ENCODE data around the gene TNS1.

TNS1 gene

GRCh38 chr2:217804791-217805667, 197.8 kb downstream of the TNS1 start:
- DNase-seq (no peak), ATAC-seq (no peak)
- Mint-ChIP-seq H3K27me3 (peaks cover 1% of the 10 kb centered on the region), H3K27ac (no peak overlapping the region), H3K9me3 (no peaks in the 10 kb centered on the region), H3K36me3 (ENCODE audit: low read depth) (no peaks in the 10 kb centered on the region), H3K4me1 (no peaks in the 10 kb centered on the region), H3K4me3 (no peak overlapping the region)

DNA sequence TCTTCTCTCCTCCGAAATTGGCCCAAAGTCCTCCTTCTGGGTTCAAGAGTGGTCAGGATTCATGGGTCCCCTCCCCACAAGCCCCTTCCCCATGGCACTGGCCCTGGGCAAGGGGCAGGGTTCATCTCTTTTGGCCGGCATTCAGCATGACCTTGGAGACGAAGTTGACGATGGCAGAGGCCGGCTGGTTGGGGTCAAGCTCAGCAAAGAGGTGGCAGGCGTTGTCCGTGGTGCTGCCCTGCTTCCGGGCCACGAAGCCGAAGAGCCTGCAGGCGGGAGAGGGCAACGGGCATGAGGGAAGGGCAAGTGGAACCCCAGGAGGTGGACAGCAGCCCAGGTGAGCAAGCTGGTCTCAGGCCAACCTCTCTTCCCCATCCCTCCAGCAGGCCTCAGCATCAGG, 198.5 kb downstream of the TNS1 start:
- no peak for DNase-seq
- Mint-ChIP-seq H3K36me3 (ENCODE audit: low read depth) (no peaks in the 10 kb centered on the region), H3K27me3 (no peaks in the 10 kb centered on the region), H3K4me1 (no peaks in the 10 kb centered on the region), H3K27ac (no peak overlapping the region), H3K4me3 (no peak overlapping the region), H3K9me3 (no peaks in the 10 kb centered on the region)
- ATAC-seq: no peak

- Mint-ChIP-seq H3K4me3 (no peak overlapping the region), H3K4me1 (peaks cover 4% of the 10 kb centered on the region), H3K9me3 (no peaks in the 10 kb centered on the region), H3K27me3 (no peaks in the 10 kb centered on the region), H3K27ac (no peak overlapping the region), H3K36me3 (ENCODE audit: low read depth) (no peaks in the 10 kb centered on the region)
- DNase-seq: no peak
- no peak for ATAC-seq
Measured at GRCh38 chr2:217803653-217803960, 199.2 kb downstream of the TNS1 start.

- H3K27me3 Mint-ChIP-seq: no peaks in the 10 kb centered on the region
Measured at GRCh38 chr2:217802876-217803652, 199.7 kb downstream of the TNS1 start.

GRCh38 chr2:217802266-217802665, 200.5 kb downstream of the TNS1 start:
- no peaks in the 10 kb centered on the region for H3K36me3 Mint-ChIP-seq (ENCODE audit: low read depth)
- H3K4me1 Mint-ChIP-seq: peaks cover 6% of the 10 kb centered on the region
- H3K27ac Mint-ChIP-seq: no peak overlapping the region
- H3K27me3 Mint-ChIP-seq: no peaks in the 10 kb centered on the region
- ATAC-seq (no peak), DNase-seq (no peak)
- no peak overlapping the region for H3K4me3 Mint-ChIP-seq
- no peaks in the 10 kb centered on the region for H3K9me3 Mint-ChIP-seq

More at GRCh38 chr2:217802876-217803652, 199.7 kb downstream of the TNS1 start:
- Mint-ChIP-seq H3K36me3 (ENCODE audit: low read depth) (no peaks in the 10 kb centered on the region), H3K4me1 (peaks cover 4% of the 10 kb centered on the region), H3K9me3 (no peaks in the 10 kb centered on the region), H3K4me3 (no peak overlapping the region), H3K27ac (no peak overlapping the region)
- DNase-seq: no peak
- ATAC-seq: no peak

- Mint-ChIP-seq H3K27ac (no peak overlapping the region), H3K9me3 (no peaks in the 10 kb centered on the region), H3K4me3 (no peak overlapping the region), H3K27me3 (no peaks in the 10 kb centered on the region), H3K4me1 (peaks cover 7% of the 10 kb centered on the region), H3K36me3 (ENCODE audit: low read depth) (no peaks in the 10 kb centered on the region)
- DNase-seq: no peak
- no peak for ATAC-seq
Measured at GRCh38 chr2:217801711-217802110, 201.1 kb downstream of the TNS1 start.

DNA sequence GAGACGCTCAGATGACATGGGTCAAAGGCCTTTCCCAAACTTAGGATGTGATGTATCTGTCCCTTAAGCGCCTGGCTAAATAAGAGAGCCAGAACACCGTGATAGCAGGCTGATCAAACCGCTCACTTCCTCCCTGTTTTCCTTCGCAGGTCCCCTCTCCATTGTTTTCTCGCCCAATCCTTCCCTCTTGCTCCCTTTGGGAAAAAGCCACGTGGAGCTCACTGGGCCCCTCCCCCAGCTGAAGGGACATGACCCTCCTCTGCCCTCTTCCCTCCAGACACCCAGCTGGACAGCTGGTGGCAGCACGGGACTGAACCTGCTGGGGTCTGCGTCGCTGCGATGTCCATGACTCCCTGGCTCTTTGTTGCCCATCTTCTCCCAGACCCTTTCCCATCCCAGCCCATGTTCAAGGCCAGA, 201.7 kb downstream of the TNS1 start:
- no peaks in the 10 kb centered on the region for H3K36me3 Mint-ChIP-seq (ENCODE audit: low read depth)
- no peaks in the 10 kb centered on the region for H3K27me3 Mint-ChIP-seq
- H3K4me3 Mint-ChIP-seq: no peak overlapping the region
- peaks cover 7% of the 10 kb centered on the region for H3K4me1 Mint-ChIP-seq
- no peak overlapping the region for H3K27ac Mint-ChIP-seq
- DNase-seq (no peak), ATAC-seq (no peak)
- H3K9me3 Mint-ChIP-seq: no peaks in the 10 kb centered on the region

- Mint-ChIP-seq H3K36me3 (ENCODE audit: low read depth) (no peaks in the 10 kb centered on the region), H3K4me1 (peaks cover 7% of the 10 kb centered on the region), H3K4me3 (no peak overlapping the region), H3K27ac (no peak overlapping the region), H3K9me3 (no peaks in the 10 kb centered on the region), H3K27me3 (no peaks in the 10 kb centered on the region)
- DNase-seq (no peak), ATAC-seq (no peak)
Measured at GRCh38 chr2:217800433-217801114, 202.2 kb downstream of the TNS1 start.

GRCh38 chr2:217799563-217800432, 203.0 kb downstream of the TNS1 start:
- Mint-ChIP-seq H3K9me3 (no peaks in the 10 kb centered on the region), H3K4me3 (no peak overlapping the region), H3K4me1 (peaks cover 7% of the 10 kb centered on the region), H3K27me3 (no peaks in the 10 kb centered on the region), H3K27ac (no peak overlapping the region), H3K36me3 (ENCODE audit: low read depth) (no peaks in the 10 kb centered on the region)
- ATAC-seq (no peak), DNase-seq (no peak)

DNA sequence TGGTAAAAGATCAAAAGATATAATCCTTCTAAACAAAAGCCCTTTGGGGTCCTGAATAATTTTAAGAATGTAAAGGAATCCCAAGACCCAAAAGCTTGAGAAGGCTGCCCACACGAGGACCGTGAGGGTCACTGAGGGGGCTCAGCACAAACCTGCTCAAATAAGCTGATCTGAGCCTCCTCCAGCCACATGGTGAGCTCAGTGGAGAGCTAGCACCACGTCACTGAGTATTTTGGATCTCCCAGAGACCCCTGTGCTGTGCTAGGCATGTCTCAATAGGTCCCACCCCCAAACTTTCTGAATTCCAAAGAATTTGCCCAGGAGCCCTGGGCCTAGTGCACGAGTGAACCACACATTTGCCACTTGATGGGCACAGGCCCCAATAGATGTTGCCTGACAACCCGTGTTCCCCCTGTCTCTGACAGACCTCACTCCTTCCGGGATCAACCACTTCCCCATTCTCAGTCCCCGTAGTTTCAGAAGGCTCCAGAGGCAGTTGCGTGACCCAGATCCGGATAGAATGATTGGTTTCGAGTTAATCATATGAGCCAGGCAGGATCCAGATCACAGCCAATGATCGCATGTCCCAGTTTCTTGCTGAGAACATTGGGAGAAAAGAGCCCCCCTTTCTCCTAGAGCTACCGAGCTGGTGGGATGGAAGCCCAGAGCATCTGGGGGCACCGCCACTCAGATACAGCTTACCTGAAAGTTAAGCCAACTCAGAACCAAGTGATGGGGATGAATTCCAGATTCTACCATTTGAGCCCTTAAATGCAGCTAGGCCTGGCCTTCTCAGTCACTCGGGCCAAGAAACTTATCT, 203.8 kb downstream of the TNS1 start:
- no peaks in the 10 kb centered on the region for H3K27me3 Mint-ChIP-seq
- no peak for DNase-seq
- H3K27ac Mint-ChIP-seq: no peak overlapping the region
- no peak for ATAC-seq
- no peaks in the 10 kb centered on the region for H3K36me3 Mint-ChIP-seq (ENCODE audit: low read depth)
- no peak overlapping the region for H3K4me3 Mint-ChIP-seq
- peaks cover 7% of the 10 kb centered on the region for H3K4me1 Mint-ChIP-seq
- no peaks in the 10 kb centered on the region for H3K9me3 Mint-ChIP-seq

DNA sequence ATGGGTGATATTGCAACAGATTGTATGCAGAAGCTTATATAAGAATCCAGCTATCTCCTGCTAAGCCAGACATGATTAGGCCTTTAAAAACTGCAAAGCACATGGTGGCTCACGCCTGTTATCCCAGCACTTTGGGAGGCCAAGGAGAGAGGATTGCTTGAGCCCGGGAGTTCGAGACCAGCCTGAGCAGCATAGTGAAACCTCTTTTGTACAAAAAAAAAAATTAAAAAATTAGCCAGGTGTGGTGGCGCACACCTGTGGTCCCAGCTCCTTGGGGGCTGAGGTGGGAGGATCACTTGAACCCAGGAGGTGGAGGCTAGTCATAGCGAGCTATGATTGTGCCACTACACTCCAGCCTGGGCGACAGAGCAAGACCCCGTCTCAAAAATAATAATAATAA, 204.6 kb downstream of the TNS1 start:
- H3K27me3 Mint-ChIP-seq: no peaks in the 10 kb centered on the region
- H3K9me3 Mint-ChIP-seq: no peaks in the 10 kb centered on the region
- ATAC-seq (no peak), DNase-seq (no peak)
- H3K4me1 Mint-ChIP-seq: peaks cover 7% of the 10 kb centered on the region
- H3K36me3 Mint-ChIP-seq (ENCODE audit: low read depth): no peaks in the 10 kb centered on the region
- H3K27ac Mint-ChIP-seq: no peak overlapping the region
- no peak overlapping the region for H3K4me3 Mint-ChIP-seq

DNA sequence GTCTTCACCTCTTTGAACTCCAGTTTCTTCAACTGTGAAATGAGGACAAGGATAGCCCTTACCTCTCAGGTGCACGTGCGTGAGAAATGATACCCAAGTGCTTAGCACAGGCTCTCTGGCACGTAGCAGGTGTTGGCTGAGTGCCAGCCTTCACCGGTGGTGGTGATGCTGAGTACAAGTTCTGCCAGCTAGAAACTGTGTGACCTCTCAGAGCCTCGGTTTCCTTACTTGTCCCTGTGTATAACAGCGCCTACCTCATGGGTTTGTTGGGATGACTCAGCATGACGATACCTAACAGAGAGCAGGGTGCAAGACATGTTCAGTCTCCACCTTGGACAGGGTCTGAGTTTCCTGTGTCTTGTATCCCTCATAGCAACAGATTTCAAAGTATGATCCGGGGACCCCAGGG, 205.1 kb downstream of the TNS1 start:
- Mint-ChIP-seq H3K4me3 (no peak overlapping the region), H3K4me1 (peaks cover 7% of the 10 kb centered on the region), H3K36me3 (ENCODE audit: low read depth) (no peaks in the 10 kb centered on the region), H3K27me3 (no peaks in the 10 kb centered on the region), H3K27ac (no peak overlapping the region), H3K9me3 (no peaks in the 10 kb centered on the region)
- no peak for ATAC-seq
- no peak for DNase-seq

DNA sequence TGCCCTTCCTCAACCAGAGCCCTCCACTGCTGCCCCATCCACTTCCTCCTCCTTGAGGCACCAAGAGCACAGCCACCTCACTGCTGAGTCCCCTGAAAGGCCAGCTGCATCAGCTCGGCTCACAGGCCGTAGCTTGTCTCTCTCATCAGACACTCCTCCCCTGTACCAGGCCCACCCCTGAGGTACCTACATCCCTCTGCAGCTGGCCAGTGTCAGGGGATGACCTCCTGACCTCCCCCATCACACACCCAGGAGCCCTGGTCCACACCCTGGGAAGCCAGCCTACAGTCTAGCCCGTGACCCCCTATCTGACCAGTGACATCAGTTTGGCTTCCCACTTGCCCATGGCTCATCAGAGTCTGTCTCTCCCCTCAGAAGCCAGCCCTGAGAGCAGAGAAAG, 205.6 kb downstream of the TNS1 start:
- DNase-seq (no peak), ATAC-seq (no peak)
- H3K27ac Mint-ChIP-seq: no peak overlapping the region
- H3K9me3 Mint-ChIP-seq: no peaks in the 10 kb centered on the region
- no peaks in the 10 kb centered on the region for H3K27me3 Mint-ChIP-seq
- H3K4me1 Mint-ChIP-seq: peaks cover 7% of the 10 kb centered on the region
- no peak overlapping the region for H3K4me3 Mint-ChIP-seq
- H3K36me3 Mint-ChIP-seq (ENCODE audit: low read depth): no peaks in the 10 kb centered on the region
